Duodenal mucosa (tissue), 2 donors: ENCODE results near the gene CUX1.

Experiments
- H3K27ac ChIP-seq: one replicate; pipeline ENCODE4 v1.7.0; 2013; ENCODE audit warnings: low read depth, low read length
- H3K27me3 ChIP-seq, 2 donors: one replicate each; pipeline ENCODE4 v1.7.0; 2013; ENCODE audit warnings: low read length in 2 of 2, control low read depth in 1 of 2; ENCODE audit not compliant: insufficient read depth in 2 of 2, control insufficient read depth in 1 of 2
- H3K36me3 ChIP-seq, 2 donors: one replicate each; pipeline ENCODE4 v1.7.0; 2013; ENCODE audit warnings: low read length in 2 of 2, control low read depth in 1 of 2; ENCODE audit not compliant: insufficient read depth in 2 of 2, control insufficient read depth in 1 of 2
- H3K4me1 ChIP-seq, 2 donors: one replicate each; pipeline ENCODE4 v1.7.0; 2013; ENCODE audit warnings: low read length in 2 of 2, control low read depth in 1 of 2; ENCODE audit not compliant: insufficient read depth in 2 of 2, control insufficient read depth in 1 of 2
- H3K4me3 ChIP-seq, 2 donors: one replicate each; pipeline ENCODE4 v1.7.0; 2013; ENCODE audit warnings: low read length in 2 of 2, low read depth in 1 of 2
- H3K9ac ChIP-seq, 2 donors: one replicate each; pipeline ENCODE4 v1.7.0; 2013; ENCODE audit warnings: low read length in 2 of 2, low read depth in 1 of 2
- H3K9me3 ChIP-seq, 2 donors: one replicate each; pipeline ENCODE4 v1.7.0; 2013; ENCODE audit warnings: low read length in 2 of 2, control low read depth in 1 of 2; ENCODE audit not compliant: control insufficient read depth in 1 of 2

Gene CUX1

GRCh38 chr7:101905203-101905865 is 87.9 kb downstream of the CUX1 start:
- Histone ChIP-seq H3K27ac (no peak overlapping the region), H3K9me3 (no peaks in the 10 kb centered on the region), H3K36me3 (no peaks in the 10 kb centered on the region)

GRCh38 chr7:101906291-101907240 is 89.1 kb downstream of the CUX1 start:
- H3K27me3 ChIP-seq = no peaks in the 10 kb centered on the region
- H3K36me3 ChIP-seq = no peaks in the 10 kb centered on the region
- no peak overlapping the region for H3K27ac ChIP-seq
- H3K9ac ChIP-seq = no peak overlapping the region
- H3K4me3 ChIP-seq = no peak overlapping the region
- no peaks in the 10 kb centered on the region for H3K4me1 ChIP-seq
- no peaks in the 10 kb centered on the region for H3K9me3 ChIP-seq

More at GRCh38 chr7:101905203-101905865, 87.9 kb downstream of the CUX1 start:
- no peaks in the 10 kb centered on the region for H3K27me3 ChIP-seq
- no peak overlapping the region for H3K9ac ChIP-seq
- H3K4me1 ChIP-seq = no peaks in the 10 kb centered on the region
- H3K4me3 ChIP-seq = no peak overlapping the region

- Histone ChIP-seq H3K9me3 (no peaks in the 10 kb centered on the region), H3K4me1 (no peaks in the 10 kb centered on the region), H3K4me3 (no peak overlapping the region), H3K9ac (no peak overlapping the region), H3K36me3 (peaks cover 2 to 4% of the 10 kb centered on the region in 2 donors), H3K27ac (no peak overlapping the region), H3K27me3 (no peaks in the 10 kb centered on the region)
These were observed 93.8 kb downstream of the CUX1 start for GRCh38 chr7:101910991-101911799.

- Histone ChIP-seq H3K27ac (no peak overlapping the region), H3K9ac (no peak overlapping the region), H3K4me1 (no peaks in the 10 kb centered on the region)
These were observed 94.6 kb downstream of the CUX1 start for GRCh38 chr7:101911800-101912715.

GRCh38 chr7:101912716-101913110 is 95.3 kb downstream of the CUX1 start:
- Histone ChIP-seq H3K4me3 (no peak overlapping the region), H3K9me3 (no peaks in the 10 kb centered on the region), H3K36me3 (peaks cover 9 to 13% of the 10 kb centered on the region in 2 donors), H3K27ac (no peak overlapping the region), H3K27me3 (no peaks in the 10 kb centered on the region), H3K4me1 (no peaks in the 10 kb centered on the region), H3K9ac (no peak overlapping the region)

More at GRCh38 chr7:101911800-101912715, 94.6 kb downstream of the CUX1 start:
- H3K4me3 ChIP-seq = no peak overlapping the region
- no peaks in the 10 kb centered on the region for H3K27me3 ChIP-seq
- no peaks in the 10 kb centered on the region for H3K9me3 ChIP-seq
- H3K36me3 ChIP-seq = peaks cover 9 to 10% of the 10 kb centered on the region in 2 donors

- H3K9ac ChIP-seq = no peak overlapping the region
- no peaks in the 10 kb centered on the region for H3K4me1 ChIP-seq
- H3K4me3 ChIP-seq = no peak overlapping the region
- no peaks in the 10 kb centered on the region for H3K27me3 ChIP-seq
- H3K9me3 ChIP-seq = no peaks in the 10 kb centered on the region
- H3K36me3 ChIP-seq = peaks cover 9 to 17% of the 10 kb centered on the region in 2 donors
- no peak overlapping the region for H3K27ac ChIP-seq
These were observed 95.9 kb downstream of the CUX1 start for GRCh38 chr7:101913247-101913721.

GRCh38 chr7:101913851-101914250 is 96.4 kb downstream of the CUX1 start:
- H3K4me1 ChIP-seq = no peaks in the 10 kb centered on the region
- no peaks in the 10 kb centered on the region for H3K9me3 ChIP-seq
- no peak overlapping the region for H3K4me3 ChIP-seq
- peaks cover 9 to 21% of the 10 kb centered on the region in 2 donors for H3K36me3 ChIP-seq
- H3K9ac ChIP-seq = no peak overlapping the region
- H3K27ac ChIP-seq = no peak overlapping the region
- H3K27me3 ChIP-seq = no peaks in the 10 kb centered on the region

- H3K4me1 ChIP-seq = no peaks in the 10 kb centered on the region
- H3K9me3 ChIP-seq = no peaks in the 10 kb centered on the region
- no peak overlapping the region for H3K9ac ChIP-seq
- no peak overlapping the region for H3K27ac ChIP-seq
- H3K4me3 ChIP-seq = no peak overlapping the region
- peaks cover 9 to 27% of the 10 kb centered on the region in 2 donors for H3K36me3 ChIP-seq
- no peaks in the 10 kb centered on the region for H3K27me3 ChIP-seq
These were observed 97.6 kb downstream of the CUX1 start for GRCh38 chr7:101915000-101915399.
